CD4-positive, alpha-beta T cell treated with Interleukin-4 for 4 hours (primary cell): Measurements from ENCODE around the gene ACE.
A peak's percentile ranks its signal among the peaks of the same experiment; 100 is the strongest.

Experiments used
- DNase-seq: peaks from one replicate; pipeline ENCODE4 v3.0.0-alpha.2; 2020

The ACE gene

GRCh38 chr17:63475491-63476412, 1.1 kb upstream of the ACE start:
- no peak for DNase-seq

GRCh38 chr17:63476459-63476853, 405 bp upstream of the ACE start:
- DNase-seq: no peak

- no peak for DNase-seq
These were observed 899 bp downstream of the ACE start for GRCh38 chr17:63477480-63478440.

GRCh38 chr17:63478814-63479494, 2.1 kb downstream of the ACE start:
- DNase-seq: peak; percentile 73

GRCh38 chr17:63479495-63480184, 2.8 kb downstream of the ACE start:
- no peak for DNase-seq

- no peak for DNase-seq
These were observed 3.4 kb downstream of the ACE start for GRCh38 chr17:63480192-63480784.

- DNase-seq: no peak
These were observed 4.1 kb downstream of the ACE start for GRCh38 chr17:63480826-63481487.

- DNase-seq: no peak
These were observed 4.6 kb downstream of the ACE start for GRCh38 chr17:63481488-63481870.

GRCh38 chr17:63482509-63482908, 5.6 kb downstream of the ACE start:
- DNase-seq: no peak

GRCh38 chr17:63483038-63483437, 6.2 kb downstream of the ACE start:
- no peak for DNase-seq

GRCh38 chr17:63483655-63484575, 7.1 kb downstream of the ACE start:
- DNase-seq: no peak

- DNase-seq: no peak
These were observed 9.6 kb downstream of the ACE start for GRCh38 chr17:63486317-63487013.

GRCh38 chr17:63487014-63487339, 10.1 kb downstream of the ACE start:
- DNase-seq: no peak

GRCh38 chr17:63488851-63489250, 12.0 kb downstream of the ACE start:
- no peak for DNase-seq

- no peak for DNase-seq
These were observed 12.4 kb downstream of the ACE start for GRCh38 chr17:63489291-63489690.

GRCh38 chr17:63490329-63490728, 13.5 kb downstream of the ACE start:
- DNase-seq: no peak

GRCh38 chr17:63490858-63491400, 14.1 kb downstream of the ACE start:
- no peak for DNase-seq

GRCh38 chr17:63491413-63491812, 14.6 kb downstream of the ACE start:
- no peak for DNase-seq

GRCh38 chr17:63491977-63492618, 15.2 kb downstream of the ACE start:
- DNase-seq: no peak
